HG02610 (cell line): ENCODE results near the gene MYADML2.

Experiments
- ATAC-seq: cut with Tn5 transposase; IDR thresholded peaks from one replicate; pipeline ENCODE4 v1.9.1; 2021; ENCODE audit warnings: mild to moderate bottlenecking, moderate library complexity; ENCODE audit not compliant: unreplicated experiment

The MYADML2 gene

DNA sequence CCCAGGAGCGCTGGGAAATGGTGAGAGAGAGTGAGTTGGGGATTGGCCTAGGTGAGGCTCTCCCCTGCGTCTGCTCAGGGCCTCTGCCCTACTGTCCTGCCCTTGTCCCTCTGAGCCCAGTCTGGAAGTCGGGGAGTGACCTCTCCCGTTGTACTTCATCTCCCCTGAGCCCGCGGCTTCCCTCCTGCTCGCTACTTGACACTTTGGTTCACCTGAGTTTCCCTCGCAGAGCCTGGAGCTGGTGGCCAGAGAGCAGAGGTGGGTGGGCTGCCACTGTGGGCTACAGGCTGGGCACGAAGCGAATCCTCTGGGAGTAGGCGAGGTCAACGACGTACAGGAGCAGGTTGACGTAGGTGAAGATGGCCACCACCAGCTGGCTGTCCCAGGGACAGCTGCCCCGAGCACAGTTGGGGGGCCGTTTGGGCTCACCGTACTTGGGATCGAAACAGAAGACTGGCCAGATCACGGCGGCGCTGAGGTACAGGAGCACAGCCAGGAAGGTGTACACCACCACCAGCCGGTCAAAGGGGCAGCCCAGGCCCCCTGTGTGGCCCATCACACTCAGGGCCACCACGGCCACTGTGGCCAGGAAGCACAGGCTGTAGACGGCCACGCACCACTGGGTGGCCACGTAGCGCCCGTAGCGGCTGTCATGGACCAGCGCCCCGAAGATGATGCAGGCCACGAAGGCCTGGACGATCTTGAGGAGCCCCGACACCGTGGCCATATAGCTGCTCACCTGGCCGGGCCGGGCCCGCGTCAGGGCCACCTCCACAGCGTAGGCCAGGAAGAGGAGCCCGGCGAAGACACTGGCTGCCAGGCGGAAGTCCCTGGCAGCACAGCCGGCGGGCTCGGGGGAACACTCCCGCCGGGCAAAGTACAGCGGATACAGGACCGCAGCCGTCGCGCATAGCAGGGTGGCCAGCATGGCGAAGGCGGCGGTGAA is 6.2 kb downstream of the MYADML2 start:
- no peak for ATAC-seq

DNA sequence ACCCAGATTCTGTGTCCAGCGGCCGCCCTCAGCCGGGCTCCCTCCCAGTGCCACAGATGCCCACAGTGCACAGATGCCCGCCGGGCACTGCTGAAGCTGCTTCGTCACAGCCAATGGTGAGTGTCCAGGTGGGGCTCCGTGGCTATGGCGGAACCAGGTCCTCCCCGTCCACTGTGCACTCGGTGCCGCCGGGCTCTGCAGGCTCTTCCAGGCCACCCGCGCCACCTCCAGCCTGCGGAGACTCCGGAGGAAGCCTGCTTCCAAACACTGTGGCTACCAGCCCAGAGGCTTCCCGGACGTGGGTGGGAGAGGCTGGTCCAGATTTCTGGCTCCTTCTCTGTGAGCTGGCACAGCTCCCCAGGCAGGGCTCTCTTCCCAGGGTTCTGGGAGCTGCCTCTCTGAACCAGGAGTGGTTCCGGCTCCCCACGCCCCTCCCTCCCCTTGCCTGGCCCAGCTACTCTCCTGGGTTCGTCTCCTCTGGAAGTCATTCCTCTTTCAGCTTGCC is 7.1 kb downstream of the MYADML2 start:
- no peak for ATAC-seq

DNA sequence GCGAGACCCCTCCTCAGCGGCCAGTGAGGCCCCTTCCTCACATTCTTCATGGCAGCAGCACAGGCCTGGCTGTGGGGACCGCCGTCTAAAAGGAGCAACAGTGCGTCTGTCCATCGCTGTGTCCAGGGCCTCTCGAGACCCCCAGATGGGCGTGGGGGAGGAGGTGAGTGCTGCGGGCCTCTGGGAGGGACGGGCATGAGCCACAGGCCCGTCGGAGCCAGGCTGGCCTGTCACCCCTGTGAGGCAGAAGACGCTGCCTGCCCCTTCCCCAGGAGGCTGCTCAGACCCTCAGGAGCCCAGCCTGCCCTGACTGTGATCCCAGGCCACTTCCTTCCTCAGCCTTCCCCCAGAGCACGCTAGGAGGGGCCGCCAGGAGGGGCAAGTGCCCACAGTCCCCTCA is 7.8 kb downstream of the MYADML2 start:
- ATAC-seq = no peak

DNA sequence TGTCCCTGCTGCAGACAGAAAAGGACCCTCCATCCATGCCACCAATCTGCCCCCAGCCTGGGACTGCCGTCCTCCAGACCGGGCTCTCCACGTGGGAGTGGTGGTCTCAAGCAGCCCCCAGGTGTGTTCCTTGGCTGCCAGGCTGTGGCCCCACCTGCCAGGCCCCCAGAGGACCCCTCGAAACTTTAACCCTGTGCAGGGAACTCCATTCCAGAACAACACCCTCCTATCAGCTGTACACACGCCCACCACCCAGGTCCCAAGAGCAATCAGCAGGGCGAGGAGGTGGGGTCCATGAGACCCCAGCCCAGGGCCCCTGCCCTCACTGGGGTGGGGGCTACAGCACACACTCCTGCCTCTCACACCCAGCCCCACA is 11.3 kb downstream of the MYADML2 start:
- no peak for ATAC-seq

DNA sequence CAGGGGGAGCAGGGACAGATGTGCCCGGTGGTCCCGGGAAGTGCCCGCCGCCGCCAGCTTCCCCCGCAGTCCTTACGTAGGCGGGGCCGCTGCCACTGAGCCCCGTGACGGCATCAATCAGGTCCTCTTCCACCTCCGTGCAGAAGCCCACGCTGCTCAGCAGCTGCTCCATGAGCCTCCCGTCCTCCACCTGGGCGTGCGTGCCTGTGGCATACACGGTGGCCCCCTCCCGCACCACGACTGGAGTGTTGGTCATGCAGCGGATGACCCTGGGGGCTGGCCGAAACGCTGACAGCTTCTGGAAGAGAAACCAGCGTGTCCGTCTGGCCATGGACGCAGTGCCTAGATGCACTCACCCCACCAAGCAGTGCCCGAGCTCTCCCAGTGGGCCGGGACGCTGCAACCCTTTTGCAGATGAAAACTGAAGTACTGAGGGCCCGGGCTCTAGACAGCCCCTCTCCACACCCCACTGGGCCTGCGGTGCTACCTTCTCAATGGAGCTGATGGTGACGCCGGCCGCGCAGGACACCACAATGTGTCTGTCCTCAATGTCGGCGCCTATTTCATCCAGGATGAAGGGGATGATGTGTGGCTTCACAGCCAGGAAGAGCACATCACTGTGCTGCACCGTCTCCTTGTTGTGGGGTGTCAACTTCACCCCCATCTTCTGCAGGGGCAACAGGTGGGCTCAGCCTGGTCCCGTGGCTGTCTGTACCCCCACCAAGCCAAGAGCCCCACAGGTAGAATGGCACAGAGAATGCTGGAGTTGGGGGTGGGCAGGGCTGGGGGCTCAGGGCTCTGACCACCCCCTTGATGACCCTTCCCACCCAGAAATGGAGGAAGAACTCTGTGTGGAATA is 12.0 kb downstream of the MYADML2 start:
- no peak for ATAC-seq

DNA sequence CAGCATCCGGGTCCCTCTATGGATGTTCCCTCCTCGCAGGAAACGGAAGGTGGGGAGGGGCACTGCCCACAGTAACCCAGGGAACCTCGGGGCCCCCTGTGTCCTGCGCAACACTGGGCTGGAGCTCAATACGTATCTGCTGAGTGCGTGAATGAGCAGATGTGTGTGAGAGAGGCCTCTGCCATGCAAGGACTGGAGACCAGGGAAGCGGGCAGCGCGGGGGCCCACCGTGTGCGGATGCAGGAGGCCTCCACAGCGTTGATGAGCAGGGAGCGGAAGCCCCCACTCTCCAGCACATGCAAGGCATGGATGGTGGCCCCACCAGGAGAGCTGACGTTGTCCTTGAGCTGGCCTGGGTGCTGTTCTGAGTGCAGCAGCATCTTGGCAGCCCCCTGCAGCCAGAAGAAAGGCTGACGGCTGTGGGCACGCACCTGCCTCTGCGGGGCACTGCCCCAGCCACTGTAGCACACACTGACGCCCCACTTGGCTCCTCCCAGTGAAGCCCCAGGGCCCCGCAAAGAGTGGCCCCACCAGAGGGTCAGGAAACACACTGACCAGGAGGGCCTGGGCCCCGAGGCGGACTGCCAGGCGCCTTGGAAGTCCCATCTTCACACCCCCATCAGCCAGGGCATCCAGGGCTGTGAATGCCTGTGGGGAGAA is 12.8 kb downstream of the MYADML2 start:
- no peak for ATAC-seq

DNA sequence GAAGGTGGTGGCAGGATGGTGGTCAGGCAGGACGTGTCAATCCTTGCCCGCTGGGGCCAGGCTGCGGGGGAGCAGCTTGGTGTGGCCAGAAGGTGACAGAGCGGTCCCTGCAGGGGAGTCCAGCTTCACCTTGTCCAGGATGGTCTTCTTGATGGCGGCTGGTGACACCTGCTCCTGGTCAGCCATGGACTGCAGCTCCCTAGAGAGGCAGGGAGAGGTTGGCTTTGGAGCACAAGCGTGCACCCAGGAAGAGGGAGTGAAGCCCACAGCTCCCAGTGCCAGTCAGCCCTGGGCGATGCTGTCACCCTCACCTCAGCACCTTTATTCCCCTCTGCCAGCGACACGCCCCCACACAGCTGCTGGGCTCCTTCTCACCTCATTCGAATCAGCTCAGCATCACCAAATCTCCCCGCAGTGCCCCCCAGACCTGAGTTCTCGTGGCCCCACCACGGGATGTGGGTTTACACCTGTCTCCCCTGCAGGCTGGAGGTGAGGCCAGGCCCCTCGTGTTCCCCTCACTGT is 13.8 kb downstream of the MYADML2 start:
- no peak for ATAC-seq

DNA sequence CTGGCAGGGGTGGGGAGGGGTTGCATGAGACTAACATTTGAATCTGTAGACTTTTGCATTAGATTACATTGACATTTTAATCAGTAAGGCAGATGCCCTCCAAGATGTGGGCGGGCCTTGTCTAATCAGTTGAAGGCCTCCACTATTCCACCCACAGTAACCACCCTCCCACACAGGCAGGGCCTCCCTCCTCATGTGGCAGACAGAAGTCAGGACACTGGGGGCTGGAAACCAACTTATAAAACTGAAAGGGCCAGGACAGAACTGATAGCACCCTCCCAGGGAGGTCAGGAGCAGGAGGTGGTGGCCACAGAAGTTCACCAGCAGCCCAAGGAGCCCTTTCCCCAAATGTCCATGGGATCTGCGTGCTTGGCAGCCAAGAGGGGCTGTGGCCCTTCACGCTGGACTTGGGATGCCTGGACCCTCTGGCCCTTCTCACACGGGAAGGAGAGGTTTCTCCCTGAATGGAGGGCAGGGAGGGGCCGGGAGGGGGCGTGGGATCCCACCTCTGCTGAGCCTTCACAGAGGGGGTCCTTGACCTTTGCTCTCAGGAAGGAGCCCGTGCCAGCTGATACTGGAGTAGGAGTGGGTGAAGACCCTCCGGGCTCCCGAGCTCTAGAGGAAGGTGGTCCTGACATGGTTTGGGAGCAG is 14.6 kb downstream of the MYADML2 start:
- no peak for ATAC-seq

DNA sequence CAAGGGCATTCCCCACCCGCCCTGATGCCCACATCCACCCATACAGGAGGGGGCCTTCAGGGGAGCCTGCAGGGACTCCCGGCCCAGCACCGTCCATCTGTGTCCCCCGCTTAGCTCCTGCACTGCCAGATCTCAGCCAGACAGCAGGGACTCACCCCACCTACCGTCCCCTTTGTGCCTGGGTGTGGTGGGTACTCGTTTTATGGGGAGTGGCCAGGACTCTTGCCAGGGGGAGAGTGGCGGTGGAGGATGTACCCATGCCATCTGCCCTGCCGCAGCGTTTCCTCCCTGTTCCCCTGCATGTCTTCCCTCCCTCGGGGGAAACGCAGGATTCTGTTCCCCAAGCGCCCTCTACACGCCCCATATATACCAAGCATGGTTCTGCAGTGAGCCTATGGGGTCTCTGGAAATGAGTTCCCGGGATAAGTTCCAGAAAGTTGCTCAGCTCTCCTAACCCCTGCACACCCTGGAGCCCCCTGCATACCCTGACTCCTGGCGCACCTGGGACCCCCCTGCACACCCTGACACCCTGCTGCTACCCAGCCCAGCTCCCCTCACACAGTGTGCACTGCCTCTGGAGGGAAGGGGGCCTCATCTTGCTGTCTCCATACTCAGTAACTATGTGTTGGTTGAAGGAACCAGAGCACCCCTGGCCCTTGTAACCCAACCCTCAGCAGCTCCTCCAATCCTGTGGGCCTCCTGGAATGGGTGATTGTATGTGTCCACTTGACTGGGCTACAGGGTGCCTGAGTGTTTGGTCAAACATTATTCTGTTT is 15.3 kb downstream of the MYADML2 start:
- ATAC-seq = no peak

DNA sequence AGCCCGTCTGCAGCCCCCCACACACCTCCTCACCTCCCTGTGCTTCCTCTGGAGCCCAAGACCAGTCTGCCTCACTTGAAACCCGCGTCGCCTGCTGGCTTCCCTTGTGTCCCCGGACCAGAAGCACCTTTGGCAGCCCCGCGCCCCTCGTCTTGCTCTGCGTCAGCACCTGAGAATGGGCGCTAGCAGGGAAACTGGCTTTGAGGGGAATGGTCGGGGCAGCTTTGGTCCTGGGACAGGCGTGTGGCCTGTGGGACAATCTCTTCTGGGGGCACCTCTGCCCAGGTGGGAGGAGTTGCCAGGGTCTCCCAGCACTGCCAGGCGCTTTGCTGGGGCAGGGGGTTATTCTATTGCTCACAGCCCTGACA is 15.9 kb downstream of the MYADML2 start:
- no peak for ATAC-seq

DNA sequence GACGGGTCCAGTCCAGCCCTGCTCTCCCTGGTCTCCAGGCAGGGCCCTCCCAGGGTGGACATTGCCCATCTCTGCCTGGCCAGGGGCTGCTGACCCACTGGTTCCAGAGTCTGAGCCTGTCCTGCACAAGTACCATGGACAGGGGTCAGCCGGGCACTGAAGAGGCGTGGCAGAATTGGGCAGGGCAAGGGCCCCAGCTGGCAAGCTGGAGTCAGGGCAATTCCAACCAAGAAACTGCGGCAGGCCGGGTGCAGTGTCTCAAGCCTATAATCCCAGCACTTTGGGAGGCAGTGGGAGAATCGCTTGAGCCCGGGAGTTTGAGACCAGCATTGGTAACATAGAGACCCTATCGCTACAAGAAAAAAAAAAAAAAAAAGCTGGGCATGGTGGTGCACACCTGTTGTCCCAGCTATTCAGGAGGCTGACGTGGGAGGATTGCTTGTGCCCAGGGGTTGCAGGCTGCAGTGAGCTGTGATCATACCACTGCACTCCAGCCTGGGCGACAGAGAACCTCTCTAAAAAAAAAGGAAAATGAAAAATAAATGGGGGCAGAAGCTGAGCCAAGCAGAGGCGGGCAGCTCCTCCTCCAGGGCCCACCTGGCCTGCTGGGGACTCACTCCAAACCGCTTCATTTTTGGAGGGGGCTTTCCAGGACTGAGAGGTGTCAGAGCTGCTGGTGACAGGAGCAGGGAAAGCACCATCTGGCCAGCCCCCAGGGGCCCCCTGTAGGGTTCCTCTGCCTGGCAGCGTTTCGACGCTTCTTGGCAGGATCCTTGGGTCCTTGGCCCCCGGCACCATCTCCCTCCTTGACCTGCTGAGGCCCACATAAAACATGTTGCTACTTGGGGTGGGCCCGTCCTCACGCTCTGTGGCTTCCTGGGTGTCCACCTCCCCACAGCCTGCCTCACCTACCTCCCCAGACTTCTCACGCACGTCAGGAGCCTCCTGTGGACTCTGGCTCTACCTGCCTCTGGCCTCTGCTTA is 16.6 kb downstream of the MYADML2 start:
- ATAC-seq = no peak

DNA sequence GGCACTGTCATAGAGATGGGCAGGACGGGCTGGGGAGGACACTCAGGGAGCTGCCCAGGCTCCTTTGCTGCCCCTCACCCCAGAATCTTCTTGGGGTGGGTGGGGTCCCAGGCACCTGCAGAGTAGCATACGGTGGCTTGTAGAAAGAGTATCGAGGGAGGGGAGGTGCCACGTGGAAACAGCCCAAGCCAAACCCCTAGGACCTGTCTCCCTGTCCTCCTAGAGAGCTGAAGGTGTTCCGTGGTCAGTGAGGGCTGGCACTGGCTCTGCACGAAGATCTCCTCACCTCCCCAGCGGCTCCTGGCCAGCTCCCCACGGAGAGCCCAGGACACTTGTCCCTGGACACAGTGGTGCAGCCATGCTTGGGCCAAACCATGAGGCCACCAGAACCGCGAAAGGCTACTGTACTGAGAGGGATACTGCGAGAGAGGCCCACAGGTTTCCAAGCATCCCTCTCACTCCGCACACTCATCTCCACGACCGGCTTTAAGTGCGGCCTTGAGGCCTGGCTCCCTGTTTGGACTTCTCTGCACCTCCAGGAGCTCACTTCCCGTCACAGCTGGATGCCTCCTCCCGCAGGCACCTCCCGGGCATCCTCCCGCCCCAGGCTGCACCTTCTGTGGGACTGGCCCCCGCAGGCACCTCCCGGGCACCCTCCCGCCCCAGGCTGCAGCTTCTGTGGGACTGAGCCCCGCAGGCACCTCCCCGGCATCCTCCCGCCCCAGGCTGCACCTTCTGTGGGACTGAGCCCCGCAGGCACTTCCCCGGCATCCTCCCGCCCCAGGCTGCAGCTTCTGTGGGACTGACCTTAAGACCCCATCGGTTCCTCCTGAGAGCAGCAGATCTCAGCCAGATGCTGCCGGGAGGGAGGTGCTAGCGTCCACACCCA is 17.5 kb downstream of the MYADML2 start:
- ATAC-seq = no peak

DNA sequence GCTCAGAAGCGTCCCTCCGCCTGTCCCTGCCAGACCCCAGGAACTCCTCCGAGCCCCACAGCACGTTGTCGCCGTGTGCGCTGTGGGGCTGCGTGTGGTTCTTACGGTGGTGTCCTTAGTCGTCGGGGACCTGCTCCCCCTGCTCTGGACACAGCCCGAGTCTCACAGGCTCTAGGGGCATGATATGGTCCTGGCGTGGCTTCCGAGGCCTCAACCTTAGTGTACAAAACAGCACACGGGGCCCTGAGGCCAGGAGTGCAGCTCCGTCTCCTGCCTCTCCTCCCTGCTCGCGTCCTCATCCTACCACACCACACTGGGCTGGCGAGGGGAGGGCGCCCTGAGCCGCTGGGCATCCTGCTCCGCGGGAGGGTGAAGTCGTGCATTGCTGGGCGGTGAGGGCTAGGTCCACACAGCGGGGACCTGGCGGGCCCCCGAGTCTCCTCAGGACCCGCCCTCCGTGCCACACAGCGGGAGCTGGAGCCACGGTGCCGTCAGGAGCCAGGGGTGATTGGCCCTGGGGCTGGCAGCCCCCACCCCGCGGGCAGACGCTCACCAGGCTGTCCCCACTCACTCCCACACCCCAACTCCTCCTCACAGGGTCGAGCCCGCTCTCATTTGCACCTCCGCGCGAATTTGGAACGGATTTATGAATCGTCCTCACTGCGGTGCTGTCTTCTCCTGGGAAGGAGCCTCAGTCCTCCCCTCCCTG is 18.3 kb downstream of the MYADML2 start:
- ATAC-seq = no peak

DNA sequence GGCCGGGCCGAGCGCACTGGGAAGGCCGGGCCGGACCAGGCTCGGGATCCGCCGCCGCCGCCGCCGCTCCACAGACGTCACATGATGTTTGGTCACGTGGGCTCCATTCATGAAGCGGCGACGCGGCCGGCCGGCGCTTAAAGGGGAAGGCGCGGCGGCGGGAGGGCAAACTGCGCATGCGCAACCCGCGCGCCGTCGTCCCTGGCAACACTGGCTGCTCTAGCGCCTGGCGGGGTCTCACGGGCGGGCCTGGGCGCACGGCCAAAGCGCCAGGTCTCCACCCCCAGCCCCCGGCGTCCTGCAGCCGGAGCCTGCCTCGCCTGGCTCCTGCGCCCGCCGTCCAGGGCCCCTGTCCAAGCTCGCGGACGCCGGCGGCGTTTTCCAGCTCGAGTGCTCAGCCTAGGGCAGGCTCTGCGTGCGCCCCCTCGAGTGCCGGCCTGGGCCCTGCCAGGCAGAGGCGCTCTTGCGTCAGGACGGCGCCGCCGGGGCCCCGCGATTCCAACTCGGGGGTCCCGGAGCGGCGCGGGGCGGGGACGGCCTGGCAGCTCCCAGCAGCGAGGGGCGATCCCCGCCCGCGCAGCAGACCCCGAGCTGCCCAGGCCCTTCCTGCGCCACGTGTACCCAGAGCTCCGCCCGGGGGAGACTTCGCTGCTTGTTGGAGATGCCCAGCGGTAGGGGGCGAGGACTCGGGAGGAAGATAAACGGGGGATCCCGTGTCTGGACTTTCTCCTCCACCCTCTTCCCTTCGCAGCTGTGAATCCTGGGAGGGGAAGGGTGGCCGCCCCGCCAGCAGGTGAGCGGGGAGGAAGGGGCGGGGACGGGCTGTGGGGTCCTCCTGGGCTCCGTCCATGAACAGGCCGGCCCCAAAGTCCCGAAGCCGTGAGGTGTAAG is 19.1 kb downstream of the MYADML2 start, which contains the start of gene MAFG:
MAFG (minus strand) TSS at position 83 of the 891 bp plus-strand sequence. CDS start 4,550 bp downstream, outside the sequence.
- peak; percentile 54 for ATAC-seq

DNA sequence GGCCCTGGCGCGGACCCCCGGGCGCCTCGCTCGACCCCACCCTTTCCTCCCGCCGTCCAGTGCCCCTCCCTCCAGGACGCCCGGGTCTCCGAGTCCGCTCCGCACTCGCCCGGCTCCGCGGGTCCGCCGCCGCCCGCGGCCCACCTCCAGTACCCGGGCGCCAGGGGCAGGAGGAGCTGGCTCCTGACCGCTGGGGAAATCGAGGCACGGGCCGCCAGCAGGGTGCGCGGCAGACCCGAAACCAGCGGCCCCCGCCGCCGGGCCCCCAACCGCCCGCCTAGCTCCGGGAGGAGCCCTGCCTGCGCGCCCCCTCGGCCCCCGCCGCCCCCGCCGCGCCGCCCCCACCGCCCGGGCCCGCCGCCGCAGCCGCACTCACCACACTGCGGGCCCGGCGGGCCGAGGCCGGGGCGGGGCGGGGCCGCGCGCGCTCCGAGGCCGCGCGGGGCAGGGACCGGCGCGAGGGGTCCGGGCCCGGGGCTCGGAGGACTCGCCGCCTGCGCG is 19.8 kb downstream of the MYADML2 start:
- no peak for ATAC-seq
